Measurements from ENCODE around the gene TAX1BP1.
"Not testable (repeated sequence)": the region's sequence is repeated elsewhere in the genome, so short reads cannot be mapped to it uniquely, and the experiment has no call there.

TAX1BP1 gene

DNA sequence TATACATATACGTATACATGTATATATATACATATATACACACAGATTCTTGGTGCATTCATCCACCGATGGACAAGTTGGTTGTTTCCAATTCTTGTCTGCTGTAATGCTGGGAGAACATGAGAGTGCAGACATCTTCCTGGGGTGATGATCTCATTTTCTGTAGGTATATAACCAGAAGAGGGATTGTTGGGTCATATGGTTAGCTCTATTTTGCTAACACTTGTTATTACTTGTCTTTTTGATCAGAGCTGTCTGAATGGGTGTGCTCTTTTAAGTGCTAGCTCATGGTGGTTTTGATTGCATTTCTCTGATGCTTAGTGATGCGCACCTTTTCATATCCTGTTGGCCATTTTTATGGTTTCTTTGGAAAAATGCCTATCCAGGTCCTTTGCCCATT, 106.4 kb downstream of the TAX1BP1 start:
- no peak for DNase-seq

GRCh38 chr7:27850531-27850930, 110.6 kb downstream of the TAX1BP1 start:
- DNase-seq: no peak

- not testable (repeated sequence) for DNase-seq
Measured at GRCh38 chr7:27856703-27857485, 116.9 kb downstream of the TAX1BP1 start.

DNA sequence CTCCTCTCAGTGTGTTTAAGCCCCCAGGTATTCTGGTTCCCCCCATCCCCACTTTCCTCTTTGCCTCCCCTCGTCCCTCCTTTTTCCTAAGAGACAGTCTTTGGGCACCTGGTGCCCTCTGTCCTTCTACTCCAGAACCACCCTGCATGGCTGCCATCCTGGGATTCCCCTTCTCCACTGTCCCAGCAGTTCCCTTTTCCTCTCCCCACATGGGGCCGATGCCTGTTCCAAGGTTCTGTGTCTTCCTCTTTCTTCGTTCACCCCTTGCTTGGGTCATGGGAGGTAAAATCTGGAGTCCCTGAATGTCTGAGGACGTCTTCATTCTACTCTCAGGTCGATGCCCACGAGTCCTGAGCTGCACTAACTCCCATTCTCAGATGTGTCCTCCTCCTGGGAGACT, 120.8 kb downstream of the TAX1BP1 start:
- no peak for DNase-seq

GRCh38 chr7:27861747-27862146, 121.8 kb downstream of the TAX1BP1 start:
- no peak for DNase-seq

DNA sequence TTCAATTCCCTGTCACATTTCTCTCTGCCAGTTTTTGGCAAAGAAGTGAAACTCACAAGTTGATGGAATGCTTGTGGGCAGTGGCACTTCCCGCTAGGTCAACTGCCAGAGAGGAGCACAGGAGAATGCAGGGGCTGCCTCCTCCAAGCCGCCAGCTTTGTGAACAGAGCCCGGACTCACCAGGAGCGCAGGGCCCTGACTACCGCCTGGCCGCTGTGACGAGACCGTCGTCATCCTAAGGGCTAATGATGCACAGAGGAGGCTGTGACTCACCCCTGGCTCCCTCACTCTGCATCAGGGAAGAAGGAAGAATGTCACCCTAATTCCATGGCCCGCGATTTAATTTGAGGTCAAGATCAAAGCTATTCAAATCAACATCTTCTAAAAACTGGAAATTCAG, 123.9 kb downstream of the TAX1BP1 start:
- no peak for DNase-seq

GRCh38 chr7:27866256-27866655, 126.3 kb downstream of the TAX1BP1 start:
- DNase-seq: no peak

DNA sequence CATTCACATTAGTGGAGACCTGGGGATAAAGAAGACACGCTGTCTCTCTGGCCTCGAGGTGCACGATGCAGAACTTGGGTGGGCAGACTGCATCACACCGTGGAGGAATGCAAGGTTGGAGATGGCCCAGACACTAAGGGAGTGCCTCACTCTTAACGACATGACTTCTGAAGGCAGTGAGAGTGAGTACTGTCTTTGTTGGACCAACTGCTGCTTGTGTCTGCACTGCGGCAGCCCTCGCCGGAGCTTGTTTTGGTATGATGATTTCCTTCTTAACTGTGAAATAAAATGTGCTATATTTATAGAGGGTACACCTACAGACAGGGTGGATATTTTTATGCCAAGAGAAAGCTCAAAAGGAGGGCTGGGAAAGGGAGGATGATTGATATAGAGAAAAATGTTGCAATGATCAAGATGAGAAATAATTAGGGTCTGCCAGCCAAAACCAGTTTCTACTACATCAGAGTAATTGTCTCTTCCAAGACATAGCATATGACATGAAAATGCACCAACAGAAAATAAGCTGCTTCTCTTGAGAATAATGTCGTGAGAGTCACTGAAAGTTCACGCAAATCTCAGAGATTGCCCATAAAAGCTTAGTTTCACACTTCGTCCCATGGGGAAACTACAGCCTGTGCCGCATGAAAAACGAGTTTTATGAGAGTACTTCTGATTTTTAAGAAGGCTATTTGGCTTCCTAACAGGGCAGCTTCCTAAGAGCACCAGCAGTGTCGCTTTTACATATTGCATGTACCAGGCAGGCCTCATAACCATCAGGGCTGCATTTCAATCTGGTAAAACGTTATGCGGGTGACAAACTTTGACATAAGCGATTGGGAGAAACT, 127.1 kb downstream of the TAX1BP1 start:
- no peak for DNase-seq

GRCh38 chr7:27868131-27868550, 128.2 kb downstream of the TAX1BP1 start:
- no peak for DNase-seq

GRCh38 chr7:27869056-27869455, 129.1 kb downstream of the TAX1BP1 start:
- no peak for DNase-seq

- no peak for DNase-seq
Measured at GRCh38 chr7:27870595-27870994, 130.6 kb downstream of the TAX1BP1 start.

- DNase-seq: no peak
Measured at GRCh38 chr7:27871086-27871485, 131.1 kb downstream of the TAX1BP1 start.

- DNase-seq: no peak
Measured at GRCh38 chr7:27871866-27872265, 131.9 kb downstream of the TAX1BP1 start.

DNA sequence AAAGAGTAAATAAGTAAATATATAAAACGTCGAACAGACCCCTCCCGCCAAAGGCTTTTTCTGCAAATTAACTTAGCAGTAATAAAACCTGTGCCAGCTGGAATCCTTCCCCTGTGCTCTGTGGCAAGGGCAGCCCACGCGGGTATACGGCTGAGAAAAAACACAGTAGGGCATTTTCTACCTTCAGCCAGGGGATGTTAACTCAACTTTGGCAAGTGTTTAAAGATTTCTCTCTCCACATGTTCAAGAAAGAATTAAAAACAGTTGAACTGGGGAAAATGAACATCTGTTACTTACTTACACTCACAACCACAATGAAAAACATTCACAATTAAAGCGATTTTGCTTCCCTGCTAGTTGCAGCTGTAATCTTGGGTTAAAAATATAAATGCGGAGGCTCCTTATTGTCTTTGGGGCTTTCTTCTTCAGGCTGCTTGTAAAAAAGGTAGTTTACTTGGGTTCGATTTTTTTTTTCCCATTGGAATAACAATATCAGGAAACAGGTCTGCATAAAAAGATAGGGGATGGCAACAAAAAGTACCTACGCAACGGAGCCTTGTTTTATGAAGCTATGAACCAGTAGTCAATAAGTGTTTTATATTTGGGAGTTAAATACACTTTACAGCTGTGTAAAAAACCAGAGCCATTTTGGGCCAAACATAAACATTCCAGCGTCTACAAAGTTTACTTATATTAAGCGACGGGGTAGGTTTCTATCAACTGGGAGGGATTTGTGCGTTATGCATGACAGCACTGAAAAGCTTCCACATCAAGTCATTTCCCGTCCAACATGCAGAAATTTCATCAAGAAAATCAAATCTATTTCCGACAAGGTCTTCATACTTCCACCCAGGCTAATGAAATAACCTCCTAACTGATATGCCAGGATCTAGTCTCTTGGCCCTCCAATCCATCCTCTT, 132.7 kb downstream of the TAX1BP1 start:
- DNase-seq: no peak

DNA sequence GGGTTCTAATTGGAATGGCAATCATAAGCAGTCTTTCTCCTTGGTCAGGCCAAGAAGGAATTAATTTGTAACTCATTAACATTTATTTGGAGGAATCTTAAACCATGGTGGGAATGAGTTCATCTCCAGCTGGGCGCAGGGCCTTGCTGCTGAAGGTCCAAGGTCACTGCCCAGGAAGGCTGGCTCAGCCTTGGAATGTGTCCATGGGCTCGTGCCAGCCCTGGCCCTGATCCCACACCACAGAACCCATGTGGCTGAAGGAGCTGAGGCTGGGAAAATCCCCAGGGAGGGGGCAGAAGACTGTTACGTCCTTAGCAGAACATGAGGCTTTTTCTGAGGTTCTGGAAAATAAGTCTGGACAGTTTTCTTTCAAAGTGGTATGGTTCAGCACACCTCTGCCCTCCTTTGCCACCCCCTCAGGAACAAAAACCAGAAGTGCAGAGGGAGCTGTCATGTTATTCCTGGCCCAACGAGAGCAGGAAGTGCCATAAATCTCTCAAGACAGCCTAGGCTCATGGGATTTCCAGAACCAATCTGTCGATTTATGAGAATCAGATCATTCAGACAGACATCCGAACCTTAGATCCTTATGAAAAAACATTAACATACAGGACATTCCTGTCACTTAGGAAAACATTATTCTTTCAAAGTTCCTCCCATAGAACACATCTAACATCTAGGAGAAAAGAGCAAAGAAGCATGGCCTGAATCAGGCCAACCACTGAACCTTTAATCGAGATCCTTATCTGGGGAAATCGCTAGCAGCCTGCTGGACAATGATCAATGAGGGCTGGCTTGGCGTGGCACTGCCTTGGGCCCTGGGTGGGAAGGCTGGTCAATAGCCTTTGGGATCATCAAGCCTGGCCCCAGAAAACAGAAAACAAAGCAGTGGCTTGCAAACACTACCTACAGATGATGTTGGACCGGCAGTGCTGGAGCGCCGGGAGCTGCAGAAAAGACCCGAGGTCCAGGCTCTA, 134.3 kb downstream of the TAX1BP1 start:
- no peak for DNase-seq

DNA sequence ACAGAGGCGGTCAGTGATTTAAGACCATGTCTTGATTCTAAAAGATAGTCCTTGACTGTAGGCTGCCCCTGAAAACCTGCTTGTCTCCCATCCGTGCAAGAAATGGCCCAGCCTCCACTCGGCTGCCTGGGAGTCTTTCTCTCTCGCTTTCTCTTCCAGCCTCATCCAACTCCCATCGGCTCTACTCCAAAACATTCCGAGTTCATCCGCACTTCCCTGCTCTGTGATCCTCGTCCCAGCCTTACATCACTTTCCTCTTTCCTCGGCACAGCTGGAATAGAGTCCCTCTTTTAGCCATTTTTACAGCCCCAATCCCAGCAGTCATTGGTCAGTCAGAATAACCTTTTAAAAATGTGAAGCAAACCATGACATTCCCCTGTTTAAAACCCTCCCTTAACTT, 135.1 kb downstream of the TAX1BP1 start:
- DNase-seq: no peak

DNA sequence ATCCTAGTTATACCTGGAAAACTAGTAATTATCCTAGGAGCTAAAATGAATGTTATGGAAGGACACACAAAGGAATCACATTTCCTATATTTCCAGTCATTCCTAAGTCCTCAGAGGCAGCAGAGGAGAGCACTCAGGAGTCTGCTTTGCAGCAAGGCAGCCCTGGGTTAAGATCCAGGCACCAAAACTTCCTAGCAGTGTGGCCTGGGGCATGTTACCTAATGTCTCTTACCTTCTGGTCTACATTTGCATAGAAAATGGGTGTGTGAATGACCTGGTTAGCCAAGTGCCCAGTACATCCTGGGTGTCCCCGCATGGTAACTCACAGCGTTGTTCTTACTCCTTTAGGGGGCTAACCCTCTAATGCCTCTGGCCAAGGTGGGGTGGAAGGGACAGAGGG, 135.9 kb downstream of the TAX1BP1 start:
- no peak for DNase-seq

GRCh38 chr7:27876756-27877155, 136.8 kb downstream of the TAX1BP1 start:
- DNase-seq: no peak
